ENCODE results near the gene PDIA5. TPM values are rescaled to one million over a fixed set of nuclear protein-coding genes. Genes with fewer than 3 reads are reported as not detected.
A peak's percentile ranks its signal among the peaks of the same experiment; 100 is the strongest.

The PDIA5 gene
- total RNA-seq, 2 experiments from 2014 or later, result 10.5 to 12.3 TPM

DNA sequence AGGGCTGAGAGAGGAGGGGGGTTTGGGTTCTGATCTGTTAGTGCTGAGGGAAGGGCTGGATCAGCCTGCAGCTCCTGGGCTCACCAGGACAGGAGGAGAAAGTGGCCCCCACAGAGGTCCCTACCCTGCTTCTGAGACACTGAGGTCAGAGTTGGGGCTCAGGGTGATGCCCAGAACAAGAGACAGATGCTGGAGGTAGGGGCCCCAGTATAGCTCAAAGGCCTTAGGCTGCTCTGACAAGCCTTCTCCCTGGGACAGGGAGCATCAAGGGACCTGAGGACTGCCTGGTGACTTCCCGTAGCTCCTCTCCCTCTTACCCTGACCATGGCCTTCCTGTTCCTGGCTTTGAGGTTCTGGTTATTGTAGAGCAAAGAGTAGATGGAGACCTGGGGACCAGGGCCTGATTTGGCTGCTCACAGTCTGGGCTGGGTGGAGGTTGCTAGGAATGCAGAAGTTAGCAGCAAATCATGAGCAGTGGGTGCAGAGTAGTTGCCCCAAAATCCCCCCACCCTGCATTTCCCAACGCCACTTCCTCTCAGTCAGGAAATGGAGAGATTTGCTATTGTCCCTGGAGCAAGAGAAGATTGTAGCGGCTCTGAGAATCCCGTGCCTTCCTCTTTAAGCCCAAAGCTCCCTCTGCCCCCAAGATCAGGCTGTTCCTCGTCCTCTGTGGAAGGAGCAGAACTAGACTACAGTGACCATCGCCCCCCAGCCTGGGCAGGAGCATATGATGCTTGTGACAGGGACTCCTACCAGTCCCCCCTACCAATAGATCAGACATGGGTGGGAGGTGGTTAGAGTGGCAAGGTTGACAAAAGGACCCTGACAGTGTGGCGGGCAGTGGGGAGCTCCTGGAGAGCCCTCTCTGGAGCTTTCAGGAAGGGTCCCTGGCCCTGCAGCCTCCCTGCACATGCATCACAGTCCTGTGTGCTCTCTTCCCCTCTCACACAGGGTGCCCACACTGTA lies 87.5 kb downstream of the PDIA5 start:
- H3K4me3 Mint-ChIP-seq, result no peak overlapping the region
- H3K27ac Mint-ChIP-seq, result no peak overlapping the region
- no peaks in the 10 kb centered on the region for H3K27me3 Mint-ChIP-seq
- peaks cover 29% of the 10 kb centered on the region for H3K36me3 Mint-ChIP-seq (ENCODE audit: low read depth)
- H3K9me3 Mint-ChIP-seq, result peaks cover 7% of the 10 kb centered on the region
- POLR2A ChIA-PET, result no interaction called here
- DNase-seq, result no peak
- no peaks in the 10 kb centered on the region for H3K4me1 Mint-ChIP-seq
- CTCF ChIA-PET, result no interaction called here

DNA sequence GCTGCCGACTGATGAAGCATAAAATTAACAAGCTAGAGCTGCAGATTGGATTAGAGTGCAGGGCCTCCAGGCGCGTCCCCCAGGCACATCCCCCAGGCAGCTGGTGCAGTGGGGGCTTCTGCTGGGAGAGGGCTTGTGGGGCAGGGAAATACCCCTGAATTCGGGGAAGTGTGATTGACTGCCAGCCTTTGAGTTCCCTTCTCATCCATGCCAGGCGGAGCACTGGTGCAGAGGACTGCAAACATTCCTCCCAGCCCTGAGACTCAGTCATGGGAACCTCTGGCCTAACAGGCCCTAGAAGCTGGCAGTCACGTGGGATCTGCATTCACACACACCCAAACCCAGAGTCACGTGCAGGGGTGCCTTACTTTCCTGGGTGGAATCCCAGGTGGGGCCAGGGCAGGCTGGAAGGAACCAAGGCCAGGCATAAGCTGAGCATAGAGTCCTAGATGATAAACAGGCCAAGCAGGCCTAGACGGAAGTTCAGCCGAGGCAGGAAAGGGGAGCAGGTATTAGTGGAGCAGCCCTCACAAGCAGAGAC lies 88.7 kb downstream of the PDIA5 start:
- H3K27ac Mint-ChIP-seq, result no peak overlapping the region
- no peaks in the 10 kb centered on the region for H3K4me1 Mint-ChIP-seq
- CTCF ChIA-PET, result no interaction called here
- H3K27me3 Mint-ChIP-seq, result no peaks in the 10 kb centered on the region
- no peak overlapping the region for H3K4me3 Mint-ChIP-seq
- peaks cover 19% of the 10 kb centered on the region for H3K36me3 Mint-ChIP-seq (ENCODE audit: low read depth)
- POLR2A ChIA-PET, result no interaction called here
- no peak for DNase-seq
- peaks cover 3% of the 10 kb centered on the region for H3K9me3 Mint-ChIP-seq

DNA sequence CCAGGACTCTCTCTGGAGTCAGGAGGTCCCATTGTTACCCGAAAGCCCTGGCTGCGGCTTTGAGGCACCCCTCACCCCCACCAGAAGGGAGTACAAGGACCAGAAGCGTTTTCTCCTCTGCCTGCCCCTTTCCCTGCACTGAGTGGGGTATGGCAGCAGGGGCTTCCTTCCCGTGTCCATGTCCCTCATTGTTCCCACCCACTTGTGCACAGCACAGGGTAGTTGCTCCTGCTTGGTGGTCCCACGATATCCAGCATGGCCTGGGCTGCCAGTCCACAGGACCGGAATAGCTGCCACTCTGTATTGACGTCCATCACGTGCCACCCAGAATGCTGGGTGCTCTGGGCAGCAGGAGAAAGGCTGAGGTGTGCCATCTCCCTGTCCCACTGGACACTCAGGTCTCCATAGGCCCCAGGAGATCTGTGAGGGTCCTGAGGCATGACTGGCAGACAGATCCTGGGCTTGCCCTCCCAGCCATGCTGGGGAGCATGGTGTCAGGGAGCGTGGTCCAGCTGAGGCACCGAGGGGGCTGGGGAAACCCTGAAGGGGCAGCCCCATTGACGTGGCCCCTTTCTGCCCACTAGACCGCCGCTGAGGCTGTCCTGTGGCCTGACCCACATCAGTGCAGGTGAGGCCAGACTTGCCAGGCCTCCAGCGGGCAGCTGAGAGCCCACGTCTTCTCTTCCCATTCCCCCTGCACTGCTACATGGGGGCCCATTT lies 89.6 kb downstream of the PDIA5 start:
- Mint-ChIP-seq H3K9me3 (peaks cover 3% of the 10 kb centered on the region), H3K4me3 (no peak overlapping the region), H3K27ac (no peak overlapping the region), H3K36me3 (ENCODE audit: low read depth) (peaks cover 13% of the 10 kb centered on the region), H3K27me3 (no peaks in the 10 kb centered on the region), H3K4me1 (no peaks in the 10 kb centered on the region)
- DNase-seq, result no peak
- CTCF ChIA-PET, result interaction anchor here (1.8 kb wide), 1 partner anchor 11 kb away, joined by 4 read pairs; no protein-coding TSS in a partner anchor
- POLR2A ChIA-PET, result no interaction called here

DNA sequence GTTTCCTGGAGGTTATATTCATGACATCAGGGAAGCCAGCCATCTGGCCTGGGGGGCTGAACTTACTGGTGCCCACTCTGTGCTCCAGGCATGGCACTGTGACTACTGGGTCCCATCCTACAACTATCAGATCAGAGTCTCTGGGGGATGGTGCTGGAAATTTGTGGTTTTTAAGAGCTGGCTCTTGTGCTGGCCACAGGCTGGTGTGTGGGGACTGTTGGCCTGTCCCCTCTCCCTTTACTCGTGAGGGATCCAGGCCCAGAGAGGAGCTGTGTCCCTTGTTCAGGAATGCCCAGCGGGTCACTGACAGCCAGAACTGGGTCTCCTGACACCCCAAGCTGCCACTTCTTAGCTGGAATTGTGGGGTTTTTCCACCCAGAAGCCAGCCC lies 90.4 kb downstream of the PDIA5 start:
- CTCF ChIA-PET, result interaction anchor here (0.9 to 1.8 kb wide), 3 partner anchors 12 to 36 kb away, joined by 3 to 4 read pairs (median 4); no protein-coding TSS in a partner anchor
- Mint-ChIP-seq H3K27ac (no peak overlapping the region), H3K36me3 (ENCODE audit: low read depth) (peaks cover 11% of the 10 kb centered on the region), H3K9me3 (no peaks in the 10 kb centered on the region), H3K27me3 (no peaks in the 10 kb centered on the region), H3K4me1 (no peaks in the 10 kb centered on the region), H3K4me3 (no peak overlapping the region)
- POLR2A ChIA-PET, result interaction anchor here (0.5 kb wide), 1 partner anchor 306 kb away, joined by 4 read pairs; no protein-coding TSS in a partner anchor
- no peak for DNase-seq

DNA sequence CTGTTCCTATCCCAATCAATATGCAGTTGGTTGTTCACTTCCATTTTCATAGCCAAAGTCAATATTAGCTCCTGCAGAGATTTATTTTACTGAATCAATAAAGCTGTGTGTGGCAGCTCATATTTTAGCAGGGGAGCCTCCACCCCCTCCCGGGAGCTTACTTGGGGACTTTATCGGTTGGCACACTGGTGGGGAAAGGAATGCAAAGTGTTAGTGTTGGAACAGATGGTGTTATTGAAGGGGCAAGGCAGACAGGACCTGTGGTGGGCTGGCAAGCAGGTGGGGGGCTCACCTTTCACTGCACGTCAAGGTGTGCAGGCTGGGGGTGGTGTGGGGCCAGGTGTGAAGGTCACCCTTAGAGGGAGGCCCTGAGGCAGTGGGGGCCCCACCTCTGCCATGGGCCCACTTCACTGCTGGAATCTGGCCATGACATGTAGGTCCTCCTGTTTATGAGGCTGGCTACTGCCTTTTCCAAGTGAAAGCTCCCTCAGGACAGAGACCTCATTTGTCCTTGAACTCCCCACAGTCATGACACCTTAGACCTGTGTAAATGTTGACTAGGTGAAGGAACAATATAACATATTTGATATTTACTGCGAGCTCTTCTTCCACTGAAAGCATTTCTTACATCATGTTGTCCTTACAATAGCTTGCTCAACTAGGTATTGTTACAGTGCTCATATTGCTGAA lies 90.9 kb downstream of the PDIA5 start:
- no peak overlapping the region for H3K4me3 Mint-ChIP-seq
- H3K27ac Mint-ChIP-seq, result no peak overlapping the region
- H3K27me3 Mint-ChIP-seq, result no peaks in the 10 kb centered on the region
- CTCF ChIA-PET, result interaction anchor here (0.5 to 1.8 kb wide), 4 partner anchors 13 to 889 kb away, joined by 3 to 4 read pairs (median 4); no protein-coding TSS in a partner anchor
- peaks cover 8% of the 10 kb centered on the region for H3K36me3 Mint-ChIP-seq (ENCODE audit: low read depth)
- no peak for DNase-seq
- H3K4me1 Mint-ChIP-seq, result no peaks in the 10 kb centered on the region
- POLR2A ChIA-PET, result interaction anchor here (0.5 kb wide), 1 partner anchor 306 kb away, joined by 4 read pairs; no protein-coding TSS in a partner anchor
- H3K9me3 Mint-ChIP-seq, result no peaks in the 10 kb centered on the region

DNA sequence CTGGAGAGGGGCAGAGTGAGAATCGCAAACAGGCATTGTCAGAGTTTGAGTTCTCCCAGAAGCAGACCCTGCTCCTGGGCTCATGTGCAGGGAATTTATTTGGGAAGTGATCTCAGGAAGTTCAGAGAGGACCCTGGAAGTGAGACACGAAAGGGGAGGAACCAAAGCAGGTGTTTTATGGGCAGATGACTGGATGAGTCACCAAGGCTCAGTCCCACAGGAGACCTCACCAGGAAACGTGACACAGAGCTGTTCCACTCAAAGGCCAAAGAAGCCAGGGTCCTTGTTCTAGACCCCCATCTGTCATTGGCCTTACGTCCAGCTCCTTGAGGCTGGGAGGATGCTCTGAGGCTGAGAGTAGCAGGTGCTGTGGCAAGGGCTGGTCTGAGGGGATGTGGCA lies 91.5 kb downstream of the PDIA5 start:
- Mint-ChIP-seq H3K27me3 (no peaks in the 10 kb centered on the region), H3K27ac (no peak overlapping the region), H3K36me3 (ENCODE audit: low read depth) (peaks cover 4% of the 10 kb centered on the region), H3K4me3 (no peak overlapping the region), H3K9me3 (no peaks in the 10 kb centered on the region), H3K4me1 (no peaks in the 10 kb centered on the region)
- ChIA-PET CTCF (interaction anchor here (1.3 to 1.8 kb wide), 2 partner anchors 13 to 37 kb away, joined by 4 read pairs; no protein-coding TSS in a partner anchor), POLR2A (no interaction called here)
- DNase-seq, result no peak

DNA sequence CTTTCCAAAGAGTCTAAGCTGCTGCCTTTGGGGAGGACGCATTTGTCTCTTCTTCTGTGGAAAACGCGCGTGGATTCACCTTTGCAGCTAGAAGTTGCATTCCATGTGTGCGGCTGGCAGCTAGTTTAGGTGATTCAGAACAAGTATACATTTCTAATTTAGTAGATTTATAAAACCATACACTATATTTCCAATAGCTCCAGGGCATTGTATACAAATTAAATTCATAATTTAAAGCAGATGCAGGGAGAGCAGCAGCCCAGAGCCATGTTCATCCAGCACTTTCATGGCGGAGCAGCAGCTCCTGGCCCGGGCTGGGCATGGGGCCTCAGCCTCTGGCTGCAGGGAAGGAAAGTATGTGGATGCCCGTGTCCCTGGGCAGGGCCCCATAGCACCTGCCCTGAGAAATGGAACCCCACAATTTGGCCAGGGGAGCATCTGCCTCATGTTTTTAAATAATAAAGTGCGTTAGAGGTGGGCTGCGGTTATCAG lies 92.1 kb downstream of the PDIA5 start:
- H3K27me3 Mint-ChIP-seq, result no peaks in the 10 kb centered on the region
- H3K9me3 Mint-ChIP-seq, result no peaks in the 10 kb centered on the region
- H3K4me1 Mint-ChIP-seq, result no peaks in the 10 kb centered on the region
- H3K36me3 Mint-ChIP-seq (ENCODE audit: low read depth), result peaks cover 4% of the 10 kb centered on the region
- ChIA-PET CTCF (interaction anchor here (0.6 kb wide), 1 partner anchor 1863 kb away, joined by 3 read pairs; no protein-coding TSS in a partner anchor), POLR2A (no interaction called here)
- no peak overlapping the region for H3K27ac Mint-ChIP-seq
- no peak overlapping the region for H3K4me3 Mint-ChIP-seq
- DNase-seq, result no peak

DNA sequence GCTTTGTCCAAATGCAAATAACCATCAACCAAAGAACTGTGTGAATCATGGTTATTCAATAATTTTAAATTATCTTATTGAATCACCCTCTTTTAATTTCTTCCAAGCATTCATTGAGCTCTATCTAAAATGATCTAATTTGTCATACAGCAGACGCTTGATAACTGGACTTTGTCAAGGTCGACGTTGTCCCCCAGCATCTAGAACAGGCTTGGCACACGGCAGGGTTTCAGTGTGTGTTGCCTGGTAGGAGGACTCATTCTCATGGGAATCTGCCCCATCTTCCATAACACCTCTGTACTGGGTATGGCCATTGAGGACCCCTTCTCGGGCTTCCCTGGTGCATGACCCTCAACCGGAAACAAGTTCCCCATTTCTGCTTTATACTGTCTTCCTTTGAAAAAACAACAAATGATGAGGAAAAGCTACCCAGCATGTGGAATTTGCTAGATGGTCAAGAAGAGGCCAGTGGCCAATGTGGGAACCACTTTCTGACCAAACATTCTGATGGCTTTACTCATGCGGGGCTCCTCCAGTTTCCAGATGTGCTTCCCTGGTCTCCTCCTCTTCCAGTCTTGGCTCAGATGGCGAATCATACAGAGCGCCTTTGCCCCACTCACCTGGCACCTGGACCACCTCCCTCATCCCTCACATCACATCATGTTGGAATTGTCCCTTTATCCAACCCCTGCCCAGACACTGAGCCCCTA lies 93.3 kb downstream of the PDIA5 start:
- Mint-ChIP-seq H3K4me3 (no peak overlapping the region), H3K9me3 (peaks cover 3% of the 10 kb centered on the region), H3K27ac (peak overlapping the region; percentile 51), H3K4me1 (no peaks in the 10 kb centered on the region), H3K27me3 (no peaks in the 10 kb centered on the region), H3K36me3 (ENCODE audit: low read depth) (peaks cover 15% of the 10 kb centered on the region)
- ChIA-PET POLR2A (no interaction called here), CTCF (no interaction called here)
- no peak for DNase-seq

DNA sequence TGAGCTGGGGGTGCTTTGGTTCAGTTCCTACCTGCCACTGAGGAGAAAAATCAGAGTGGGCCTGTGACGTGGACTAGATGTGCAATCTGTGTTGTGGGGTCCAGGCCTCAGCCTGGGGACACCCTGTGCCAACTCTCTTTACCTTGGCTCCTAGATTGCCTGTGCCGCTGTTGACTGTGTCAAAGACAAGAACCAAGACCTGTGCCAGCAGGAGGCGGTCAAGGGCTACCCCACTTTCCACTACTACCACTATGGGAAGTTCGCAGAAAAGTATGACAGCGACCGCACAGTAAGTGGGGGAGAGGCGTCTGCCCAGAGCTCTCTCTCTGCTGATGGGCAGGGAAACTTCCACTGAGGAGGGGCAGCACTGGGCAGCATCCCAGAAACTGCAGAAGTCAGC lies 94.3 kb downstream of the PDIA5 start:
- Mint-ChIP-seq H3K4me1 (no peaks in the 10 kb centered on the region), H3K9me3 (peaks cover 5% of the 10 kb centered on the region), H3K27me3 (no peaks in the 10 kb centered on the region), H3K4me3 (no peak overlapping the region), H3K36me3 (ENCODE audit: low read depth) (peaks cover 19% of the 10 kb centered on the region), H3K27ac (no peak overlapping the region)
- DNase-seq, result no peak
- ChIA-PET POLR2A (no interaction called here), CTCF (no interaction called here)

DNA sequence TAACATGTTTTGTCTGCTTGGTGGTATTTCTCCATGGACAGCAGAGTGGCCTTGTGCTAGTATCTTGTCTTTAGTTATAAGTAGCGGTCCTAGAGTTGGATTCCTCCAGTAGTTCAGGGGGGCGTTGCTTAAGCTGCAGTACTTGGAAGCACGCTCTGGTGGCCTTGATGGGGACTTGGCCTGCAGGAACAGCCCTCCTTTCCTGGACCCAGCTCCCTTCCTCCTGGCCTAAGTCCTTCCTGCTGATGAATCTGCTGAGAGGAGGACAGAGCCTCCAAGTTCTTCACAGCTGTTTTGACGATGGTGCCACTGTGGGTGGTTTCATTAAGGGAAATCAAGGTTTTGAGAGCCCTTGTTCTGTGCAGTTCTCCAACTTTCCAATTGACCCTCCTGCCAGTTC lies 96.3 kb downstream of the PDIA5 start:
- Mint-ChIP-seq H3K9me3 (peaks cover 5% of the 10 kb centered on the region), H3K4me1 (no peaks in the 10 kb centered on the region), H3K36me3 (ENCODE audit: low read depth) (peaks cover 24% of the 10 kb centered on the region), H3K27me3 (no peaks in the 10 kb centered on the region), H3K27ac (no peak overlapping the region), H3K4me3 (no peak overlapping the region)
- CTCF ChIA-PET, result interaction anchor here (0.6 to 1.3 kb wide), 2 partner anchors 30 to 220 kb away, joined by 3 read pairs; no protein-coding TSS in a partner anchor
- DNase-seq, result no peak
- POLR2A ChIA-PET, result interaction anchor here (0.6 kb wide), 1 partner anchor 18 kb away, joined by 5 read pairs; no protein-coding TSS in a partner anchor

DNA sequence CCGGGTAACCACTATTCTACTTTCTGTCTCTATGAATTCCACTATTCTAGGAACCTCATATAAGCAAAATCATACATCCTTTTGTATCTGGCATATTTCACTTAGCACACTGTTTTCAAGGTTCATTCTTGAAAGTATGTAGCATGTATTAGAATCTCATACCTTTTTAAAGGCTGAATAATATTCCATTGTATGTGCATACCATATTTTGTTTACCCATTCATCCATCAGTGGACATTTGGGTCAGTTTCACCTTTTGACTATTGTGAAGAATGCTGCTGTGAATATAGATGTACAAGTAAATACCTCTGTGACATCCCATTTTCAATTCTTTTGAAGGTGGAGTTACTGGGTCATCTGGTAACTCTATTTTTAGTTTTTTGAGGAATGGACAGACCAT lies 98.3 kb downstream of the PDIA5 start:
- no peaks in the 10 kb centered on the region for H3K4me1 Mint-ChIP-seq
- DNase-seq, result no peak

DNA sequence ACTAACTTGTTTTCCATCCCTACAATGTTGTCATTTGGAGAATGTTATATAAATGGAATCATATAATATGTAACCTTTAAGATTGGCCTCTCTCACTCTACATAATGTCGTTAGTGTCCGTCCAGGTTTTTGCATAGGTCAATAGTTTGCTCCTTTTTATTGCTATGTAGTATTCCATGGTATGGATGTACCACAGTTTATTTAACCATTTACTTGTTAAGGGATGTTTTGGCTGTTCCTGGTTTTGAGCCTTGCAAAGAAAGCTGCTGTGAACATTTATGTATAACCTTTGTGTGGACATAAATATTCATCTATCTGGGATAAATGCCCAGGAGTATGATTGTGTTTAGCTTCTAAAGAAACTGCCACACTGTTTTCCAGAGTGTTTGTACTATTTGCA lies 100.9 kb downstream of the PDIA5 start:
- no peak for DNase-seq

More for the DNA sequence above, 98.3 kb downstream of the PDIA5 start:
- CTCF ChIA-PET, result interaction anchor here (1.0 kb wide), 1 partner anchor 12 kb away, joined by 3 read pairs; no protein-coding TSS in a partner anchor
- H3K27me3 Mint-ChIP-seq, result no peaks in the 10 kb centered on the region
- peaks cover 24% of the 10 kb centered on the region for H3K36me3 Mint-ChIP-seq (ENCODE audit: low read depth)
- peaks cover 5% of the 10 kb centered on the region for H3K9me3 Mint-ChIP-seq
- POLR2A ChIA-PET, result no interaction called here
- H3K4me3 Mint-ChIP-seq, result no peak overlapping the region
- H3K27ac Mint-ChIP-seq, result no peak overlapping the region

More for the DNA sequence above, 100.9 kb downstream of the PDIA5 start:
- H3K4me1 Mint-ChIP-seq, result no peaks in the 10 kb centered on the region
- peaks cover 21% of the 10 kb centered on the region for H3K36me3 Mint-ChIP-seq (ENCODE audit: low read depth)
- ChIA-PET CTCF (no interaction called here), POLR2A (no interaction called here)
- no peaks in the 10 kb centered on the region for H3K27me3 Mint-ChIP-seq
- peaks cover 5% of the 10 kb centered on the region for H3K9me3 Mint-ChIP-seq
- H3K27ac Mint-ChIP-seq, result no peak overlapping the region
- no peak overlapping the region for H3K4me3 Mint-ChIP-seq

All from activated CD4-positive, alpha-beta T cell treated with anti-CD3 and anti-CD28 coated beads, Interleukin-2, amount 10 ng/mL, durations not matched to agents 7 days and 5 days (primary cell).